RWPE1 (cell line): ENCODE results near the gene ARID1A.
A peak's percentile ranks its signal among the peaks of the same experiment; 100 is the strongest.
"Not testable (repeated sequence)": the region's sequence is repeated elsewhere in the genome, so short reads cannot be mapped to it uniquely, and the experiment has no call there.

Source experiments
- CTCF ChIA-PET: fragments of 350-600 bp; sonication (Branson Sonifier 250); formaldehyde crosslinking; extraction: SDS; loops from one replicate; lab custom pipeline; 2021; lab: Yijun Ruan, JAX
- POLR2A ChIA-PET: fragments of 400-600 bp; formaldehyde crosslinking; extraction: SDS; loops from one replicate; lab custom pipeline; 2020; ENCODE audit warnings: antibody characterized with exemption; ENCODE audit not compliant: low non-redundant PET; lab: Yijun Ruan, JAX
- DNase-seq: peaks from one replicate; pipeline ENCODE4 v3.0.0; 2012; ENCODE audit warnings: low spot score
- H3K27ac ChIP-seq: fragments of 450-650 bp; 2 replicates; pipeline ENCODE4 v1.5.1; 2017
- TF ChIP-seq, protein P1 (sequence below): fragments of 450-650 bp; conservative IDR thresholded peaks from 2 replicates; pipeline ENCODE4 v1.5.1; 2017; ENCODE audit warnings: low read depth, mild to moderate bottlenecking

ARID1A gene

DNA sequence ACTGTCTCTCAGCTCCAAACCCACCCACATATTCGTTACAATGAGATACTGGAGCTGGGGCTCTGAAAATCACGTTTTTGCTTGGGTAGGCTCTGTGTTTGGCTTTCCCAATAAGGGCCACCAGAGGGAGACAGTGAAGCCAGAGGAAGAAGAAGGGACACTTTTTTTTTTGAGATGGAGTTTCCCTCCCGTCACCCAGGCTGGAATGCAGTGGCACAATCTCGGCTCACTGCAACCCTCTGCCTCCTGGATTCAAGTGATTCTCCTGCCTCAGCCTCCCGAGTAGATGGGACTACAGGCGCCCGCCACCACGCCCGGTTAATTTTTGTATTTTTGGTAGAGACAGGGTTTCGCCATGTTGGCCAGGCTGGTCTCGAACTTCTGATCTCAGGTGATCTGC, 114.3 kb downstream of the ARID1A start:
- TF ChIP-seq, protein P1, sequence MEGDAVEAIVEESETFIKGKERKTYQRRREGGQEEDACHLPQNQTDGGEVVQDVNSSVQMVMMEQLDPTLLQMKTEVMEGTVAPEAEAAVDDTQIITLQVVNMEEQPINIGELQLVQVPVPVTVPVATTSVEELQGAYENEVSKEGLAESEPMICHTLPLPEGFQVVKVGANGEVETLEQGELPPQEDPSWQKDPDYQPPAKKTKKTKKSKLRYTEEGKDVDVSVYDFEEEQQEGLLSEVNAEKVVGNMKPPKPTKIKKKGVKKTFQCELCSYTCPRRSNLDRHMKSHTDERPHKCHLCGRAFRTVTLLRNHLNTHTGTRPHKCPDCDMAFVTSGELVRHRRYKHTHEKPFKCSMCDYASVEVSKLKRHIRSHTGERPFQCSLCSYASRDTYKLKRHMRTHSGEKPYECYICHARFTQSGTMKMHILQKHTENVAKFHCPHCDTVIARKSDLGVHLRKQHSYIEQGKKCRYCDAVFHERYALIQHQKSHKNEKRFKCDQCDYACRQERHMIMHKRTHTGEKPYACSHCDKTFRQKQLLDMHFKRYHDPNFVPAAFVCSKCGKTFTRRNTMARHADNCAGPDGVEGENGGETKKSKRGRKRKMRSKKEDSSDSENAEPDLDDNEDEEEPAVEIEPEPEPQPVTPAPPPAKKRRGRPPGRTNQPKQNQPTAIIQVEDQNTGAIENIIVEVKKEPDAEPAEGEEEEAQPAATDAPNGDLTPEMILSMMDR, result peak; percentile 77
- CTCF ChIA-PET, result interaction anchor here (0.6 to 2.1 kb wide), 15 partner anchors 9 to 208 kb away, joined by 3 to 9 read pairs (median 3); no protein-coding TSS in a partner anchor
- POLR2A ChIA-PET, result interaction anchor here (0.6 kb wide), 1 partner anchor 35 kb away, joined by 4 read pairs; no protein-coding TSS in a partner anchor
- peak; percentile 57 for DNase-seq
- H3K27ac ChIP-seq, result not testable (repeated sequence)

DNA sequence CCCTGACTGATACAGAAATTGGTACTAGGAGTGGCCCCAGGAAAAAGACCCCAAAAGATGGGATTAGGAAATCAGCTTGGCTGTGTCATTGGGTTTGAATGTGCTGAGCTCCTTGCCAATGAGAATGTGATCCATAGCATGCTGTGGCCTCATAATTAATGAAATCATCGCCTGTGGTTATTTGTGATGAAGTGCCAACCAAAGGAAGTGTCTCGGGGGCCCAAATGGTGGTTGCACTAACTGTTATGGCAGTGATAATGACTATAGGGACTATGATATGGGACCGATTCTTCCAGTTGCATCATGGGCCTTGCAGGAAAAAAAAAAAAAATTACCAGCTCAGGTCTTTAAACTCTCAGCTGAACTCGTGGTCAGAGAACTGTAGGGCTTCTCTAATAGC, 115.2 kb downstream of the ARID1A start:
- TF ChIP-seq, protein P1, result no peak
- CTCF ChIA-PET, result interaction anchor here (0.6 to 2.1 kb wide), 7 partner anchors 11 to 1907 kb away, joined by 3 to 9 read pairs (median 4); partner anchors contain the start of gene ZDHHC18
- no peak for DNase-seq
- POLR2A ChIA-PET, result no interaction called here
- no peak overlapping the region for H3K27ac ChIP-seq

DNA sequence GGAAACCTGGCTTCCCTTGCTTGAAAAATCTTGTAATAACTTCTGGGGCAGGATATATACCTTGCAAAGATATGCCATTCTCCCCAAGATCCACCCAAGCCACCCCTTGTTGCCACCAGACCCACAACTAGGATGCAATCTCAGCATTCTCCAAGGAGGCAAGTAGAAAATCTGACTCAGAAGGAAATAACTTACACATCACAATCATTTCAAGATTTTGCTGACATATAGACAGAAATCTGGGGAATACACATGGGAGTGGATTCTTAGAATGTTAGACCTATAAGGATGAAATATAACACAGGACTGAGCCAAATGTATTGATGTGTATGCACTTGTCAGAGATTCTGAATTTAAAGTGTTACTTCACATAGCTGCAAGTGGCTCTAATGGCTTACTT, 115.9 kb downstream of the ARID1A start:
- no peak for DNase-seq
- CTCF ChIA-PET, result interaction anchor here (2.1 kb wide), 1 partner anchor 11 kb away, joined by 9 read pairs; no protein-coding TSS in a partner anchor
- TF ChIP-seq, protein P1, result no peak
- POLR2A ChIA-PET, result interaction anchor here (0.6 kb wide), 1 partner anchor 10 kb away, joined by 3 read pairs; no protein-coding TSS in a partner anchor
- no peak overlapping the region for H3K27ac ChIP-seq

DNA sequence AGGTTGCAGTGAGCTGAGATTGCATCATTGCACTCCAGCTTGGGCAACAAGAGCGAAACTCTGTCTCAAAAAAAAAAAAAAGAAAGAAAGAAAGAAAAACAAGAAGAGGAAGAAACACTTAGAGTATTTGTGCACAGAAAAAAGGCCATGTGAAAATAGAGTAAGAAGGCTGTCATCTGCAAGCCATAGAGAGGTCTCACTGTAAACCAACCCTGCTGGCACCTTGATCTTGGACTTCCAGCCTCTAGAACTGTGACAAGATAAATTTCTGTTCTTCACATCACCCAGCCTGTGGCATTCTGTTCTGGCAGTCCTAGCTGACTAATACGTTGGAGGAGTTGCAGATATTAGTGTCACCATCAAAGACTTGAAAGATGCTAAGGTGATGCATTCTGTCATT, 118.6 kb downstream of the ARID1A start:
- no peak for DNase-seq
- no peak overlapping the region for H3K27ac ChIP-seq
- ChIA-PET CTCF (no interaction called here), POLR2A (no interaction called here)
- TF ChIP-seq, protein P1, result no peak

DNA sequence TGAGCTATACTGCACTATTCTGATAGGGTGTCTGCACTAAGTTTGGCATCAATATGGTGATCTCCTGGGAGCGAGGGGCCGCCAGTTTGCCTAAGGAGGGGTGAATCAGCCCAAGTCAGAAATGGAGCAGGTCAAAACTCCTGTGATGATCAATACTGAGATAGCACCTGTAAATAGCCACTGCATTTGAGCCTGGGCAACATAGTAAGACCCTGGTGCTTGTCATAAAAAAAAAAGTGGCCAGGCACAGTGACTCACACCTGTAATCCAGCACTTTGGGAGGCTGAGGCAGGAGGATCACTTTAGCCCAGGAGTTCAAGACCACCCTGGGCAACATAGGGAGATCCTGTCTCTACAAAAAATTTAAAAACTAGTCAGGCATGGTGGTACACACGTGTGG, 119.1 kb downstream of the ARID1A start:
- CTCF ChIA-PET, result no interaction called here
- TF ChIP-seq, protein P1, result no peak
- no peak overlapping the region for H3K27ac ChIP-seq
- POLR2A ChIA-PET, result no interaction called here
- DNase-seq, result no peak

DNA sequence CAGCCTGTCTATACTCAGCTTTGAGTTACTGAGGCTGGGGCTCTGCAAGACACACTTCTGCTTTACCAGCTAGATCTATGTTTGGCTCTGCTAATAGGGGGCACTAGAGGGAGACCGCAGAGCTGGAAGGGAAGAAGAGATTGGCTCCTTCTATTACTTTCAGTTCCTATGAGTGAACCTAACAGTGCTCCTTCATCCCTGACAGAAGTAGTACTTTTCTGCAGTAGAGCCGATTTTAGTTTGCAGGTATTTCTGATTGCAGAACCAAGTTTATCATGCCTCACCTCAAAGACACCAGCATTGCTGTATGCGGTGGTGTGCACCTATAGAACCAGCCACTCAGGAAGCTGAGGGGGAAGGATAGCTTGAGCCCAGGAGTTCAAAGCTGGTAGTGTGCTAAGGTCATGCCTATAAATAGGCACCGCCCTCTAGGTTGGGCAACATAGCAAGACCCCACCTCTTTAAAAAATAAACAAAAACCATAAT, 125.0 kb downstream of the ARID1A start:
- POLR2A ChIA-PET, result no interaction called here
- no peak for DNase-seq
- CTCF ChIA-PET, result interaction anchor here (0.6 to 0.7 kb wide), 3 partner anchors 37 to 324 kb away, joined by 3 to 6 read pairs (median 3); no protein-coding TSS in a partner anchor
- no peak overlapping the region for H3K27ac ChIP-seq
- TF ChIP-seq, protein P1, result no peak
